NOMO-1 (cell line): ENCODE data around the gene KCNMA1.
"Not testable (repeated sequence)": the region's sequence is repeated elsewhere in the genome, so short reads cannot be mapped to it uniquely, and the experiment has no call there.

Experiments used
- DNase-seq, 2 experiments: peaks; one replicate each; lab custom pipeline; 2025; ENCODE audit not compliant: unreplicated experiment in 2 of 2; lab: John Stamatoyannopoulos, UW

The KCNMA1 gene

DNA sequence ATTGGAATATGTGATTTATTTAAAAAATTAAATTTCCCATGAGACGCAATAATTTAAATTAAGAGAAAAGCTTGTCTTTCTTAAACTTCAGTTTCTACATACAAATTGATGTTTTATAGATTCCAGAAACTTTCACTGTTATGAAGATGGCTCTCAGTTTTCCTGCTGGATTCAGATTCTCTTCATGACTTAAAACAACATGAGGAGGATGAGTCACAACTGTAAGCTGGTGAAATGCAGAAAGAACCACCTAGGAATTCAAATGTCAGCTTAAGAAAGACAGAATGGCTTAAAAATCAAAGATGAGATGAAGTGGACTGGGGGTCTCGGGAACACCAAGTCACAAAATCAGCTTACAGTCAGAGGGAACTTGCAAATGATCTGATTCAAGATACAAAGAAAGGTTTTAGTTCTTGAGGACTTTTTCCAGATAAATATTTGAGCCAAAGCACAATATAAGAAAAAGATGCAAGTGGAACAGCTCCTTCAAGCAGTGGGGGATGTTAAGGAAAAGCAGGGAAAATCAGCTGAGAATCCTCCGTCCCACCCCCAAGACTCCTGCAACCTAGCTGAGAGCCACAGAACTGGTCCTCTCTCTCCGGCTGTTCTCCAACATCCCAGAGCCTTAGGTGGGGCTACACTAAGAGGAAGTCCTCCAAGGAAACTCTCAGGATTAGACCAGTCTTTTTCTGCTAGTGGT is 279.8 kb downstream of the KCNMA1 start:
- DNase-seq = no peak

- DNase-seq = no peak
Measured at GRCh38 chr10:77357185-77357584, 280.4 kb downstream of the KCNMA1 start.

DNA sequence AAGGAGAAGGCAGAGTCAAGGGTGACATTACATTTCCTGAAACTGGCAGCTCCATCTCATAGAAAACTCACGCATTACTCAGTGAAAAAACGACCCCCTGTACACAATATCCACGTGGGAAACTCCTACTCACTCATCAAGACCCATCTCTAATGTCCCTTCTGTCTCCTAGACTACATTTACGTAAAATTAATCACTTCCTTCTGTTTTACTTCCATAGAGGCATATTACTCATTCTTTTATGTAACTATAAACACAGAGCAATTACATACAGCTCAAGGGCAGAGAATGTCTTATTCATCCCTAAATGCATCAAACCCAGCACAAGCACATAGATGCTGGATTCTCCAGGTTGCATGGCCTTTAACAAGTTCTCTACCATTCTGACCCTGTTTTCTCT is 281.8 kb downstream of the KCNMA1 start:
- no peak for DNase-seq

GRCh38 chr10:77351386-77351785 is 286.2 kb downstream of the KCNMA1 start:
- DNase-seq = no peak

- no peak for DNase-seq
Measured at GRCh38 chr10:77350711-77351119, 286.9 kb downstream of the KCNMA1 start.

DNA sequence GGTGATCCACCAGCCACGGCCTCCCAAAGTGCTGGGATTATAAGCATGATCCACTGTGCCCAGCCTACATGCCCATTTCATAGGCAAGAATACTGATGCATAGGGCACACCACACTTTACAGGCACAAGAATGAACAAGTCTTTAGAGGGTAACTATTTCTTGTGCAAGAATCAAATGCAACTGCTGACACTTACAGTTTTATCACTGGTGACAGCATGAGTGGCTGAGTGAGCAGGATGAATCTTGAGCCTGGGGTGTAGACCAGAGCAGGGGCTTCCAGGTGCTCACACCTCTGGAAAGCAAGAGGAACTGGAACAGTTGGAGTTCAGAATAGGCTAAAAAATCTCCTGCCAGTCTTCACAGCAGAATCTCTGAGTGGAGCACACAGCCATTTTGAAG is 287.5 kb downstream of the KCNMA1 start:
- no peak for DNase-seq

- no peak for DNase-seq
Measured at GRCh38 chr10:77349226-77349625, 288.4 kb downstream of the KCNMA1 start.

GRCh38 chr10:77348751-77349150 is 288.9 kb downstream of the KCNMA1 start:
- no peak for DNase-seq

GRCh38 chr10:77348082-77348481 is 289.5 kb downstream of the KCNMA1 start:
- DNase-seq = no peak

- DNase-seq = no peak
Measured at GRCh38 chr10:77347052-77347451, 290.6 kb downstream of the KCNMA1 start.

GRCh38 chr10:77341055-77341454 is 296.6 kb downstream of the KCNMA1 start:
- DNase-seq = no peak

DNA sequence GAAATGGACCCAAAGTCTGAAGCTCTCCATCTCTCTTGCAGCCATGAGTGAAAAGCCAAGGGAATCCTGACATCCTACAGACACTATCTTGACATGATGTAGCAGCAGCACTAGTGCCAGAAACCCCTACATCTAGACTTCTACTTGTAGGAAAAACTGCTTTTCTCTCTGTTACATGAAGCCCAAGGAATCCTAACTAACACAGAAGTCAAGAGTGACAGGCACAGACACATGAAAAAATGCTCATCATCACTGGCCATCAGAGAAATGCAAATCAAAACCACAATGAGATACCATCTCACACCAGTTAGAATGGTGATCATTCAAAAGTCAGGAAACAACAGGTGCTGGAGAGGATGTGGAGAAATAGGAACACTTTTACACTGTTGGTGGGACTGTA is 297.7 kb downstream of the KCNMA1 start:
- not testable (repeated sequence) for DNase-seq

GRCh38 chr10:77339166-77339565 is 298.4 kb downstream of the KCNMA1 start:
- no peak for DNase-seq

DNA sequence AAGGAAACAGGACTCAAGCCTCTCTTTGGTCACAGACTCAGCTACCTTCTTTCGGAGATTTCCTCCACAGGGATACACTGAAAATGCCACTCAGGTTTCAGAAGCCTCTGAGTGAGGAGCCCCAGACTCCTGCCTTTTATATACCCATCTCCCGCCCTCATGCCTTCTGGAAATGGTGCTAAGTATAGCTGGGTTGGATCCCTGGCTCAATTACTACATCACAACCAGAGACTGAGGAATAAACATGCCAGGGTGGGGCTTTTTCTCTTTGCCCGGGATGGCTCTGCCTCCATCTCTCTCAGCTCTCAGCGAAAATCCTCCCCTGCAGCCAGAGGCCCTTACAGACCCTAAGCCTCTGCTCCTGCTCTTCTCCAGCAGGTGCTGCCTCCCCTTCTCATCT is 299.5 kb downstream of the KCNMA1 start:
- no peak for DNase-seq

DNA sequence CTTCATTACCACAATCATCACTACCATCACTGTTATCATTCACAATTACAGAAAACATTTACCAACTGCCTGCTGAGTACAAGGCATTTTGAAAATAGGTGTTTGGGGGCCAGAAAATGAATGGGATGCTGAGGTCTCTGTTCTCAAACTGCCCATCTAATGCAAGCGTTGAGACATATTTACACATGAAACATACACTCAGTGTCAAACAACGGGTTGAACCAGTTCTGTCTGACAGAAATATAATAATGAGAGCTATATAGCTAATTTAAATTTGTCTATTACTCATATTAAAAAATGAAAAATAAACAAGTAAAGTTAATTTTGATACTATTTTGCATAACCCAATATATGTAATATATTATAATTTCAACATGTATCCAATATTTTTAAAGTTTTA is 303.1 kb downstream of the KCNMA1 start:
- no peak for DNase-seq

DNA sequence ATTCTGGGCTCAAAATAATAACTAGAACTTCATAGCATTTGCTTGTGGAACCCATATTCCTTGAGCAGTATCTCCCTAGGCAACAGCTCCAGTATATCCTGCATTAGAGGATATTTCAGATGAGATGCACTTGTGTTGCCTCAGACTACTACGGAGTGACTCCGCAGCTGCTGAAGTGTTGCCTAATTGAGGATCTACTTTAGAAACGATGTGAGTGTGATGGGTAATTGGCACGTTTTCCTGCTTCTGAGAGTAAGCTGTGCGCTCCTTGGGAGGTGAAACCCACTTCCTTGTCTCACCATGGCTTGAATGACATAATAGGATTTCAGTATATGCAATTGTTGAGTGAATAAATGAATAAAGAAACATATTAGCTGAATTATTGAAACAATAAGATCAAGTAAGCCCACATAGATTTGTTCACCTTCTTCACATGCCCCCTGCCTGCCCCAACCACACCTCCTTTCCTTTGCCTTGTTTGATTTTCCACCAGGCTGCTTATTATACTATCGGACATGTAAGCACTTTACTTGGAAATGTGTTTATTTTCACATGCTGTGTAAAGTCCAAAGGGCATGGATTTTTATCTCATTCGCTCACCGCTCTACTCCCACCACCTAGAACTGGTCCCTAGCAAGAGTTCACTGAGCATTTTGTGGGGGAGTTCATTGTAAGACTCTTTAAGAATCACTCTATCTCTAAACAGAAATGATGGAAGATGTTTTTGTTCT is 303.8 kb downstream of the KCNMA1 start:
- DNase-seq = peak; percentile 2 to 17

GRCh38 chr10:77332256-77332655 is 305.4 kb downstream of the KCNMA1 start:
- no peak for DNase-seq

DNA sequence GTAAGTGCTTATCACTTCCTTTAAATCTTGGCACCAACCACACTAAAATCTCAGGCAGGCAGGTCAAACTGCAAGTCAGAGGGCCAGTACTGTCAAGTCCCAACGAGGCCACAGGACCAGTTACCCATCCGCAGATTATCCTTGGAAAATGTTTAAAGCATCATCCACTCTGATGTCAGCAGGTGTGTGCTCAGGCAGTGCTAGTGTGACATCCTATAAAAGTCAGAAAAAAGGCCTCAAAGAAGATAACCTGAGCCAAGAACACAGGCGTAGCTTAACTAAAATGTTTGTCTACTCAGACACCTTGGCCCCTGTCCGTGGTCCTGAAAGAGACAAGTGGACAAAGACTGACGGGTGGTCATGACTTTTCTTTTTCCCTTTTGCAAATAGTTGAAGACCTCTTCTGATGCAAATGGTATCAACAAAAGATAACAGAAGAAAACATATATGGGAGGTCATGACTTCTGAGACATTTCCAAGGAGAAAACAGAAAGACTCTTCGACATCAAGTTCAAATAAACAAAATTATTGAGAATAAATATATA is 309.3 kb downstream of the KCNMA1 start:
- DNase-seq = peak in 1 of 2 experiments; percentile 12

- DNase-seq = no peak
Measured at GRCh38 chr10:77325233-77325537, 312.4 kb downstream of the KCNMA1 start.

GRCh38 chr10:77321838-77322237 is 315.8 kb downstream of the KCNMA1 start:
- DNase-seq = no peak

GRCh38 chr10:77320971-77321471 is 316.6 kb downstream of the KCNMA1 start:
- DNase-seq = no peak

GRCh38 chr10:77319557-77319956 is 318.1 kb downstream of the KCNMA1 start:
- no peak for DNase-seq
